Stimulated activated CD8-positive, alpha-beta memory T cell treated with anti-CD3 and anti-CD28 coated beads, Interleukin-12 subunit alpha, Interleukin-12 subunit beta, amount 100 ng/mL, for 1 hour (primary cell): ENCODE results near the gene ISL2.
A peak's percentile ranks its signal among the peaks of the same experiment; 100 is the strongest.
"Not testable (repeated sequence)": the region's sequence is repeated elsewhere in the genome, so short reads cannot be mapped to it uniquely, and the experiment has no call there.

Source experiments
- DNase-seq: peaks from one replicate; pipeline ENCODE4 v3.0.0-alpha.2; 2020; ENCODE audit warnings: low read depth

Gene ISL2

GRCh38 chr15:76336254-76337058, at the start of gene ISL2:
Gene ISL2 (plus strand): TSS chr15:76336773. CDS start chr15:76336884, 111 bp downstream.
- DNase-seq: no peak

- no peak for DNase-seq
Observed at GRCh38 chr15:76289582-76289981, 47.0 kb upstream of the ISL2 start.

GRCh38 chr15:76293361-76293760, 43.2 kb upstream of the ISL2 start:
- DNase-seq: no peak

GRCh38 chr15:76294463-76294862, 42.1 kb upstream of the ISL2 start:
- DNase-seq: not testable (repeated sequence)

GRCh38 chr15:76296849-76297248, 39.7 kb upstream of the ISL2 start:
- DNase-seq: no peak

GRCh38 chr15:76297951-76298350, 38.6 kb upstream of the ISL2 start:
- not testable (repeated sequence) for DNase-seq

- no peak for DNase-seq
Observed at GRCh38 chr15:76298986-76299385, 37.6 kb upstream of the ISL2 start.

- no peak for DNase-seq
Observed at GRCh38 chr15:76299786-76300185, 36.8 kb upstream of the ISL2 start.

- no peak for DNase-seq
Observed at GRCh38 chr15:76303909-76304308, 32.7 kb upstream of the ISL2 start.

GRCh38 chr15:76309601-76310330, 26.8 kb upstream of the ISL2 start:
- no peak for DNase-seq

- DNase-seq: no peak
Observed at GRCh38 chr15:76310475-76311099, 26.0 kb upstream of the ISL2 start.

GRCh38 chr15:76311100-76311953, 25.2 kb upstream of the ISL2 start, which contains the start of gene ETFA:
Gene ETFA (minus strand): TSS chr15:76311469. CDS start chr15:76311388, 81 bp downstream.
- peak; percentile 77 for DNase-seq

- no peak for DNase-seq
Observed at GRCh38 chr15:76312540-76313174, 23.9 kb upstream of the ISL2 start.

- not testable (repeated sequence) for DNase-seq
Observed at GRCh38 chr15:76313175-76313567, 23.4 kb upstream of the ISL2 start.

- DNase-seq: no peak
Observed at GRCh38 chr15:76313731-76314130, 22.8 kb upstream of the ISL2 start.

- no peak for DNase-seq
Observed at GRCh38 chr15:76320012-76320411, 16.6 kb upstream of the ISL2 start.

- no peak for DNase-seq
Observed at GRCh38 chr15:76321171-76321570, 15.4 kb upstream of the ISL2 start.

- DNase-seq: no peak
Observed at GRCh38 chr15:76321602-76322001, 15.0 kb upstream of the ISL2 start.

- no peak for DNase-seq
Observed at GRCh38 chr15:76324066-76324465, 12.5 kb upstream of the ISL2 start.

GRCh38 chr15:76325704-76326103, 10.9 kb upstream of the ISL2 start:
- no peak for DNase-seq
